HG02759 (cell line): ENCODE results near the gene DCDC2C.

Experiments
- ATAC-seq: cut with Tn5 transposase; IDR thresholded peaks from one replicate; pipeline ENCODE4 v1.9.1; 2021; ENCODE audit warnings: mild to moderate bottlenecking, moderate library complexity; ENCODE audit not compliant: unreplicated experiment

The DCDC2C gene

DNA sequence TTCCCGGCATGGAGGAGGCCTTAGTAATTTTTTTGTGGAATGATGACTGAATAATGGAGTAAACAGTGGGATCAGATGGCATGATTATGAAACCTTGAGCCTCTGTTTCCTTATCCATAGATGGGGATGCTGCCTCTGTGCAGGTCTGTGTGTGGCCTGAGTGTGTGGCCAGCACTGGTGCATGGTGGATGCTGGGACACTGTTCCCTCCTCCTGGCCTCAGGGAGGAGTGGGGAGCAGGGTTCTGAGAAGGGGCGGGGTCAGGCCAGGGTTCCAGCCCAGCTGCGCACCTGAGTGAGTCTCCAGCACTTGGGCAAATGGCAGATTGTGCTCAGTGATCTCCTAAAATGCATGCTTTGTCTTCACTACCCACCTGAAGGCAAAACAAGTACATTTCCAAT, 66.4 kb downstream of the DCDC2C start:
- ATAC-seq, result no peak

DNA sequence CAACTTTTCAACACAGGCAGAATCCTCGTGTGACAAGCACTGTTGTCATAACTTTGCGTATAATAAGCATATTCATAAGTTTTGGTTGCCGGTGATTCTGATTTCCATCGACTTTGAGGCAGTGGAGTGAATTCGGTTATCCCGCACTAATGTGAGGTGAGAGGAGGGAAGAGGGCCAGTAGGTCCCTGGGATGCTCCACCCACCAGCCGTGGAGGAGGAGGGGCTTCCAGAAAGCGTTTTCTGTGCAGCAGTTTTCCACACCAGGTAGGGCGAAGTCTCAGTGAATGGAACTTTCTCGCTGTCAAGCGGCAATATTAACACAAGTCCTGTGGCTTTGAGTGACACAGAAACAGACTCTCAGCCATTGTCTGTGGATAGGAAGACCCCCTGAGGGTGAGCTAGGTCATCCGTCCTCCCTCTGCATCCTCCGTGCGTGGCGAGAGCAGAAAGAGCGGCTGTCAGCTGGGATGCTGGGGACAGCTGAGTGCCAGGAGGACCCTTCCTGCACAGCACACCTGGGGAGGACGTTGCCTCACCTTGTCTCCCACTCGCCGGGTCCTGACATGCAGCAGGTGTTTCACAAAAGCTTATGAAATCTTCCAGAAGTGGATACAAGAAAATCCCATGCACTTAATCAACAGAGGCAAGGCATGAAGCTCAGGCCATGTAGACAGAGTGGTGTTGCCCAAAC, 67.5 kb downstream of the DCDC2C start:
- ATAC-seq, result no peak

DNA sequence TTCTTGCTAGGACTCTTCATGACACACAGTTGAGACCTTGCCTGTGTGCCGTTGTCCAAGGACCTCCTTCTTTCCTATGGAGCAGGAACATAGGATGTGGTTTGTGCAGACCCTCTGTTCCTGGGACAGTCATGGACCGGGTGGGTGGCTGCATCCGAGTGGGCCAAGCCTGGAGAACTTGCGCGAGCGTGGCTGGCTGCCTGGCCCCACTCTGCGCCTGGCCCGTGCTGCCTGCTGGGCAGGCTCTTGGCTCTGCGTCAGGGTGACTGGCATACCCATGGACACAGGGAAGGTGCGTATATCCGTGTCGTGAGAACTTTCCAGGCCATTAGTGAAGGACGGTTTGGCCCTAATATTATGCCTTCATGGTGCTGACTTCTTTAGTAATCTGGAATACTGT, 68.2 kb downstream of the DCDC2C start:
- ATAC-seq, result no peak

DNA sequence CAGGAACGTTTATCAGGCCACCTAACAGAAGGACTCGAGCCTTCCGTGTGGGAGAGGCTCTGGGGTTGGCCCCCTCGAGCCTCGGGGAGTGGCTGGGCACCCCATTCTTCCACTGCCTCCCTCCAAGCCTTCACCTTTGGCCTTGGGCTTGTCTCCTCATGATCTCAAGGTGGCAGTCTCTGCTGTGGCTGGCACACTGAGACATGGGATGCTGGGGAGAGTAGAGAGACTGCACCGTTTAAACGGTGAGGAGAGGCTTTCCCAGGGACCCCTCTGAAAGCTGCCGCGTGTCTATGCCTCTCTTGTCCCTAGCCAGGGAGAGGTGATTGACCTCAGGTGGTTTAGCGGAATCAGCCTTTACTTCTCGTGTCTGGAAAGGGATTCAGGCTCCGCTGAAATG, 71.0 kb downstream of the DCDC2C start:
- no peak for ATAC-seq

DNA sequence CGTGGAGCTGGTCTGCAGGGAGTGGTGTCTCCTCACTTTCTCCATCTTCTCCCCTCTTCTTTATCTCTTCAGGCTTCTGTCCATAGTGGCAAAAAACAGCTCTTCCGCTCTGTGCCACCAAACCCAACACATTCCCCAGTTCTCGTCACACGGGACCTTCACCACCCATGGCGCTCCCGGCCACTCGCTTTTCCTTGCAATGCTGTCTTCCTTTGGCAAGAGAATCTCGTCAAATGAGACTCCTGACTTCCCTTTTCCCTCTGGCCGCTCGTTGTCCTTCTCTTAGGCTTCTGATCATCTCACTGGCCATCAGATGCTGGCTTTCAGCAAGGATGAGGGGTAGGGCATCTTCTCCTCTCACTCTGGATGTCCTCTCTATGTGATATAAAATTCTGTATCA, 72.9 kb downstream of the DCDC2C start:
- ATAC-seq, result no peak

DNA sequence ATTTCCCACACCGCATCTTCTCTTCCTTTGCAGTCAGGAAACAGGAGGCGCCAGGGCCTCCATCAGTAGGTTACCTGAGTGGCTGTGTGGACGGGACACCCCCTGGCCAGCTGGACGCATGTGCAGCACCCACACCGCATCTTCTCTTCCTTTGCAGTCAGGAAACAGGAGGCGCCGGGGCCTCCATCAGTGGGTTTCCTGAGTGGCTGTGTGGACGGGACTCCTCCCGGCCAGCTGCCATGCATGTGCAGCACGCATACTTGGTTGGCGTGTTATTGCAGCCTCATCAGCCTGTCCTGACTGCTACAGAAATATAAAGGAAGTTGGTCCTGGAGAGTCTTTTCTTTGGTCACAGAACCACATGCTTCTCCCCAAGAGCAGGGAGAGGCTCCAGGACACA, 74.6 kb downstream of the DCDC2C start:
- ATAC-seq, result no peak

DNA sequence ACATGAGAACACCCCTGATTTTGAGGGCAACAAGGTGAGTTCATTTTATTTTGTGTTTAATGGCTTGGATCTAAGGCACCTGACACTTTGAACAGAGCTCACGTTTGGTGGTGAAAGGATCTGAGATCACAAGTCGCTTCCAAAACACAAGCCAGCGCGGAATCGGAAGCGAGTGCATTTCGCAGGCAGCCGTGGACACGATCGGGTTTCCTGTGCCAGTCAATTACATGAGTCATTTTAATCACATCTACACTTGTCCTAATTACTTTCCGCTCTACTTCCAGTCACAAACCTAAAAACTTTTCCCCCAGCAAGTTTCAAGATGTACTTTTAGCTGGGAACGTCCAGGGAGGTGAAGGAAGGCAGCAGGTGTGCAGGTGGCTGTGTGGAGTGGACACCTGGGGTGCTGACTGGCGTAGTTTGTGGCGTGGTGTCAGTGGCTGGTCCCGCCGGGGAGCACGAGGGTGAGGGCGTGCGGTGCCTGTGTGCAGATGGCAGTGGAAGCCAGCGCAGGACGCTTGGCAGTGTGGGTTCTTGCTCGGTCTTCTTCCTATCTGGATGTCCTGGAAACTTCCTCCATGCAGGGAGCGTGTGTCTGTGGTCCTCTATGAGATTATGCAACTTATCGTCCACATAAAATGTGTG, 75.6 kb downstream of the DCDC2C start:
- ATAC-seq, result no peak

DNA sequence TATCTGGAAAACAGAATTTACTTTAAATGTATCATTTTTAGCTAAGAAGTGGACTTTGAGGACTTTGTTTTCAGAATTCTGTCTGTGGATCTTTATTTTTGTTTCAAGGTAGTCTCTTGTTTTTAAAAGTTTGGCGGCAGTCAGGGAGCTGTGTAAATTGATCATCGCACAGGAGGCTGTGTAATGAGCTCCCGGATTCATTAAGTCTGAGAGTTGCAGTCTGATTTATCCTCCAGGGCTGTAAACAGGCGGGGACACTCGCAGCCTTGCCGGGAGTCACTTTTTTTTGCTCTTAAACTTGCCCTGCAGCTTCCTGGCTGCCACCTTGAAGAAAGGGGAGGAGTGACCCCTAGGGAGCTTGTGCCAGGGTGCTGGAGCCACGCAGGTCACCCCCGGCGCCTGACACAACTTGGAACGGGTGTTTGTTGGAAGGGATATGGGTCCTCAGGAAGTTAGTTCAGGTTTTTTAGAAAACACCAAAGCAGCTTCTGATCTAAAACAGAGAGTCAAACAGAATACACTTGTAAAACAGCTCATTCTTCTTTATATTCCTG, 76.2 kb downstream of the DCDC2C start:
- no peak for ATAC-seq

DNA sequence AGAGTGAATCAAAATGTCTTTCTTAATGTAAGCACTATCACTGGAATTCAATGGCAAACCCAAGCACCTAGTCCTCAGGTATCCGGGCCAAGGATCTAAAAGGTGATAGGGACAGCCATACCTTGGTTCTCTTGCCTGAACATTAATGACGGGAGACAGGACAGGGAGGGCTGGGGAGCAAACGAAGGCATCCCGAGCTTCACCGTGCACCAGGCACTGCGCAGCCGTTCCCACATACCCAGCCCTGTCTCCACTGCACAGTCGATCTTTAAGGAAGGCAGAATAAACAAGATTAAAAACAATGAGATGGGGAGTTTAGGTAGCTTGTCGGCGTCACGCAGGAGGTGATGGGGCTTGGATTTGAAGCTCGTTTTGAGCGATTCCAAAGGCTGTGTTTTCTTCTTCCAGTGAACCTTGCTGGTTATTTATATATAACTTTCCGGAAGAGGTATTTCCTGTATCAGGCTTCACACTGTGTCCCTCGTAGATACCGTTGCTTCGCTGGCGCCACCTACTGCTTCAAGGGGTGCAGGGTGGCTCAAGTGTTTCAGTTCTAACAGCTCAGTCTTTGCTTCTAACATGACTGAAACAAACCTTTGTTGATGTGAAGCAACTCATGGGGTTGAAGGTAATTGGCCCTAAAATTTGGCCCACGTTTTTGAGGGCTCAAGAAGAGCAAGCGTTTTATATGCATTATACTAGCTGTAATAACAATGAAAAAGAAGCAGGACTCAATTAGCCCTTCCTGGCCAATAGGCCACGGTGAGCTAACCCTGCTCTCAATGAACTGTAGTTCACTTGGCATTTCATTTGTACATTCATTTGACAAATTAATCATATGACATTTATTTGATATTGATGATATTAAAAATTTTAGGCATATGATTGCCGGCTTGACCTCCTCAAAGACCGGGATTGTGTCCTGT, 77.4 kb downstream of the DCDC2C start:
- ATAC-seq, result peak; percentile 91

DNA sequence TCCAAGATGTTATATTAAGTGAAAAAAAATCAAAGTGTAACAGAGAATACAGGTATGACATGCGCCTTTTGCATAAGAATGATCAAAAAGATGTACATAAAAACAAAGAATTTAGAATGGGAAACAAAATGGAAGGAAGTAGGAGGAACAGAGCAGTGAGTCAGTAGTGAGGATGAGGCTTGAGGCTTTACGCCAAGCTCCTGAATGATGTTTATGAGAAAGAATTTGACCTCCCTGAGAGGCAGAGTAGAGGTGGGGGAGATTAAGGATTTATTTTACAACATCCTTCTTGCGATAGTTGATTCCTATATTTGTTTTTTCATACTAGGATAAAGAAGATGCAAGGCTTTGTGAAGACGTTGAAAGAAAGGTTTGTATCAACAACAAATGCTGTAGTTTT, 81.4 kb downstream of the DCDC2C start:
- ATAC-seq, result no peak

DNA sequence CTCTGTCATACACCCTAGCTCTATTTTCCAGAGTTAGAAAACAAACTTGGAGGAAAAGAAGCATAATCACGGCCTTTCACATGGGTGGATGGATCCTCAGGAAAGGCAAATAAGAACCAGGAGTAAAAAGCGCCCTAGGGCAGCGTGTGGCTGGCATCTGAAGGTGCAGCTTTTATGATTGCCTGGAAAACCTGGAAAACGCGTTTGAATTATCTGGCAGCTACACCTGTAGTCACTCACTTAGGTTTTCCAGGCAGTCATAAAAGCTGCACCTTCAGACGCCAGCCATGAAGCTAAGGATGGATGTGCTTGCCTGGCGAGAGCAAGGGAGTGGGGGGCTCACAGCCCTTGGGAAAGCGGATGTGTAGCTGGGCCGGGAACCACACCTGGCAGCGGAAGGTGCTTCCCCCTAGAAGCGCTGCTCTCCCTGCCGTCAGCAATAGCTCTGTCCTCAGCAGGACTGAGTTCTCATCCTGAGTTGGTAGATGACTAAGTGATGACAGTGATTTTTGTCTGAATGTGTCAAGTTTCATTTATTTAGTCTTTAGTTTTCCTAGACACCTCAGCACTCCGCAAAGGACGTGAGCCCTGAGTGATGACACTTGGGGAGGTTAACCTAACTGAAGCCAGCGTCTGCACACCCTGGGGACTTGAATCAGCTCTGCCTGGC, 82.0 kb downstream of the DCDC2C start:
- no peak for ATAC-seq

DNA sequence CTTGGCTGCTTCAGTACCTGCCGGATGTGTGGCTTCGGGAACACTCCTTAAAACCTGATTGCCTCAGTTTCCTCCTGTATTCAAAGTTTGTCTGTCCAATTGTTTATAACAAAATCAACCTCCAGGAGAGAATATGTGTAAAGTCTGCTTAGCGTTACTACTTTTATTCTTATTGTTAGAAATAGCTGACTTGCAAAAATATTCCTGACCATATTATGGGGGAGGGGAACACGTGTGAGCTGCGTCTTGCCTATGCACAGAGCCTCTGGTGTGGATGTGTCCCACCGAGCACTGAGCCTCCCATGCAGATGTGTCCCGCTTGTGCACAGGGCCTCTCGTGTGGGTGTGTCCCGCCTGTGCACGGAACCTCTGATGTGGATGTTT, 82.5 kb downstream of the DCDC2C start:
- ATAC-seq, result no peak

DNA sequence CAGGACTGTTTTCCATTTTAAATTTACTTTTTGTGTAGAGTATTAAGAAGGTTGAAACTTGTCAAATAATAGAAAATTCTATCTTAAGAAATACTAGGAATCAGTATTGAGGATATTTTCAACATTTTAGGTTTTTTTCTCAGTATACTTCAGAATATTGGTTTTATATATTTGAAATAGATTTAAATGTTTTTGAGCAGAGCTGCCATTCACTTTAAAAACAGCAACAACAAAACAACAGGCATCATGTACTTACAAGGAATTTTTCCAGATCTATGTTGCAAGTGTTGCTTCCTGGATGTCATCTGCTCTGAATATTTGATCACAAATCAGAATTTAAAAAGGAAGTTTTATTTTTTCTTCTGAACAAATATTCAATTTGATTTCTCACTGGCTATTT, 84.4 kb downstream of the DCDC2C start:
- ATAC-seq, result no peak

DNA sequence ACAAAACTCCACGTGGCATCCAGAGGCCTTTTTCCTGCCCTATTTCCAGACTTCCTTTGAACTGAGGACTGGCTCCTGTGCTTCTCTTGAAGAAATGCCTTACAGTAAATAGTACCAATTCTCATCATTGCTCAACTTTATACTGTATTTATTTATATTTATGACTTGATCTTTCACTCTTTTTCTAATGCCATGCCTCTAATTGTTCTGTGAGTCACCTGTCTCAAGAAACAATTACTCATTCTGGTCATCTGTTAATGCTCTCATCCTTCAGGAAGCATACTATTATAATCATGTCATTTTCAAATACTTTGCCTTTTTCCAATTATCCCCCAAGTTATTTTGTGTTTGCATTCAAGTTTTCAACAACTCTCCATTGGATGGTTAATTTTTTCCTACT, 85.9 kb downstream of the DCDC2C start:
- no peak for ATAC-seq

DNA sequence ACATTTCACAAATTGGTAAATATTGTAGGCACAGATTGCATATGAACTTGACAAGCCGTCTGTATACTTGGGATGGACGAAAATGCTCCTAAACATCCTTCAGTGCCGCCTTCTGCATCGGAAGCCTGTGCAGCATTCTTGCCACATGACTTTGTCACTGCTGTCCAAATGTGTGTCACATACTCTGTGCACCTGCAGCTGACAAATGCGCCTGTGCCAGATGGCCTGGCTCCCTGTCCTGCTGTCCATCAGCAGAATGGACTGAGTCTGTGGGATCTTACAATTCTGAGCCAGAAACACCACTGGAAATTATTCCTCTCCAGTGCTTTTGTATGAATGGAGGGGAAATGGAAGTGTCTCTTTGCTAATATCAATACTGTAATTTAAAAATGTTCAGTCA, 89.9 kb downstream of the DCDC2C start:
- ATAC-seq, result no peak

DNA sequence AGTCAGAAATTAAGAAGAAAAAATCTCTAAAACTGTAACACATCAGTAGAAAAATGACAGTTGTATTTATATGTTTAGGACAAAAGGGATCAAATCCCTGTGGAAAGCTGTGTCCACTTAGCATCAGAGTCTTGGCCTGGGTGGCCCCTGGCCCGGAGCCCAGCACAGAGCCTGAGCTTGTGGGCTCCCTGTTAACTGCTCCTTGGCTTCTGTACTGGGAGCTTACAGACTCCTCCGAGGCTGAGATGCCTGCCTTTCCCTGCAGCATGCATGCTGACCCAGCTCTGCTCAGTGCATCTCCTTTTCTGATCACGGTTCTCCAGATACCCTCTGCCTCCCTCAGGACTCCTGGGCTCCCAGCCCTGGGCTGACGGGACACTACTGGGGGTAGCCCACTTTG, 98.1 kb downstream of the DCDC2C start:
- ATAC-seq, result no peak

DNA sequence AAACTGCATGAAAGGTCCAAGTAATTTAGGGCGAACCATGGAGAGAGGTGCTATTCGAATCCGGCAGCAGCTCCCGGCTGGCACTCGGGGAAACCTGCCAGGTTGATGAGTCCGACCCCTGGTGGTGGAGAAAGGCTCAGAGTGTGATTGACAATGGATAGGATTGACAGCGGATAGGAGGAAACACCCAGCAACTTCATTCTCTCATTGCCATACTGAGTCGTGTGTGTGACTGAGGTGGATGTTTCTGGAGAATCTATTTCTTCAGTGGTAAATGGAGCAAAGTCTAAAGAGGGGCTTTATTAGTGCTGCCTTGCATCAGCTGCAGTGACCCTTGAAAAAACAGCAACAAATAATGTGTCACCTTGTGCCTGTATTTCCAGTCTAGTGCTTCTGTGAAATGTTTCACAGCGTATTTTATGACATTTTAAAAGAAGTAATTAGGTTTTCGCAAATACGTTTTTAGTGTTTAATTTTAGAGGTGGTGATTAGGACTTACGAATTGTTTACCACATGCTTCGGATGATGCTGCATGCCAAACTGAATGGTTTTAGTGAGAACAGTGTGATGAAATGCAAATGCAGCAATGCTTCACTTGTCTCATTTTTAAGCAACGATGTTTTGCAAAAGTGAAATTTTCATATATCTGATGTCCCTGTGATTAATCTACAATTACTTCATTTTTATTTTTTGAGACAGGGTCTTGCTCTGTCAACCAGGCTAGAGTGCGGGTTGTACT, 102.0 kb downstream of the DCDC2C start:
- ATAC-seq, result no peak

DNA sequence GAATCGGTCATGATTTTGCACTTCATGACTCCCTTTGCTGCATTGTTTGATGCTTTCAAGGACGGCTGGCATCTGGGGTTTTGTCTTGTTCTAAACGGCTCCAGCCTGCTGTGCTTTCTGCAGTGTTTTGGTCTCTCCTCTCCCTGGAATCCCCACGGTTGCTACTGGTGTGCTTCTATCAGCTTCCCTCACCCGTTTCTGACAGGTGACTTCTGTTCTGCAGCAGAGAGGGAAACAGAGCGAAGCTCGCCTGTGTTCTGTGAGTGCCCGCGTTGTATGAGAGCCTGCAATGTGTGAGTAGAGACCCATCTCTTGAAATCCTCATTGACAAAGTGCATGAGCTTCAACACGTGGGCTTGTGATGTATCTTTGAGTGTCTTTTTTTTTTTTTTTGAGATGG, 102.8 kb downstream of the DCDC2C start:
- no peak for ATAC-seq

DNA sequence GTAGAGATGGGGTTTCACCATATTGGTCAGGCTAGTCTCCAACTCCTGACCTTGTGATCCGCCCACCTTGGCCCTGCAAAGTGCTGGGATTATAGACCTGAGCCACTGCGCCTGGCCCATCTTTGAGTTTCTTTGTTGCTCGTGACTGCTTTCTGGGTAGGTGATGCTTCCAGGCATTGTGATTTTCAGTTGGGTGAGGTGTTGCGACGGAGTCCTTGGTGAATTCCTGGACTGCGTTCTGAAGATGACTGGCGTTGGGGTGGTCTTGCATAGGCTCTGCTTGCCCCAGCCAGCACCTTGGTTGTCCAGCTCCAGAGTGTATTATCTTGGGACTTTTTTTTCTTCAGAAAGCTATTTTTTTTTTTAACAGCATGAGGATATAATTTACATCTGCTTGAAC, 103.4 kb downstream of the DCDC2C start:
- ATAC-seq, result no peak

DNA sequence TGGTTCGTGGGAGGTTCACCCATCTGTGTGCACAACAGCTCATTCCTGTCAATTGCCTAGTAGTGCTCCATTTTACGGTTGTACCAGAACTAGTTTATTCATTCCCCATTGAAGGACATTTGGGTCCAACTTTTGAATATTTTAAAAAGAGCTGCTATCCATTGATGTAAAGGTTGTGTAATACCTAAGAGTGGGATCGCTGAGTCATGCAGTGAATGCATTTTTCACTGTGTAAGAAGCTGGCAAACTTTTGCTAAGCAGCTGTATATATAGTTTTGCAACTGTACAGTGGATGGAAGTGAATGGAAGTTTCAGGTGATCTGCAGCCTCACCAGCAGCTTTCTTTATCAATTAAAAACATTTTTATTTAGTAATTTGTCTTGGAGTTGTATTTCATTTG, 104.5 kb downstream of the DCDC2C start:
- no peak for ATAC-seq
